Natural killer cell (primary cell): ENCODE results near the gene NSDHL. TPM values are rescaled to one million over a fixed set of nuclear protein-coding genes. Genes with fewer than 3 reads are reported as not detected.

Source experiments
- ATAC-seq, 3 donors: fragments of 150-1000 bp in 2 of 3; fragments of 200-7000 bp in 1 of 3; cut with Tn5 transposase; 1 replicate in 1 of 3; 2 replicates in 2 of 3; pipeline ENCODE4 v1.10.0; 2021; ENCODE audit warnings: mild to moderate bottlenecking in 2 of 3, moderate library complexity in 2 of 3
- DNase-seq, 2 donors: peaks; one replicate each; pipeline versions ENCODE4 v3.0.0 to v3.0.0-alpha.2; 2013 to 2021; ENCODE audit warnings: mixed read lengths in 1 of 2
- H3K27ac ChIP-seq: one replicate; pipeline ENCODE4 v1.5.1; 2013; ENCODE audit warnings: mild to moderate bottlenecking, low read length
- H3K27me3 ChIP-seq: one replicate; pipeline ENCODE4 v1.6.1; 2013; ENCODE audit warnings: low read length; ENCODE audit not compliant: control insufficient read depth, insufficient read depth
- H3K36me3 ChIP-seq: one replicate; pipeline ENCODE4 v1.6.1; 2013; ENCODE audit warnings: low read length; ENCODE audit not compliant: control insufficient read depth, insufficient read depth
- H3K4me1 ChIP-seq: one replicate; pipeline ENCODE4 v1.6.1; 2013; ENCODE audit warnings: low read length; ENCODE audit not compliant: control insufficient read depth, insufficient read depth
- H3K4me3 ChIP-seq: one replicate; pipeline ENCODE4 v1.5.1; 2013; ENCODE audit warnings: low read length
- H3K9me3 ChIP-seq: one replicate; pipeline ENCODE4 v1.6.1; 2013; ENCODE audit warnings: low read length; ENCODE audit not compliant: control insufficient read depth, insufficient read depth
- H3K27ac Mint-ChIP-seq, 2 donors: one replicate each; pipeline ENCODE4 v1.8.0; 2022; ENCODE audit warnings: mild to moderate bottlenecking in 2 of 2, mixed read lengths in 2 of 2, moderate library complexity in 1 of 2
- H3K27me3 Mint-ChIP-seq, 2 donors: one replicate each; pipeline ENCODE4 v1.8.0; 2022; ENCODE audit warnings: low read depth in 2 of 2, mixed read lengths in 2 of 2
- H3K36me3 Mint-ChIP-seq: one replicate; pipeline ENCODE4 v1.8.0; 2022; ENCODE audit warnings: mixed read lengths
- H3K4me1 Mint-ChIP-seq, 2 donors: one replicate each; pipeline ENCODE4 v1.8.0; 2022; ENCODE audit warnings: mixed read lengths in 2 of 2
- H3K4me3 Mint-ChIP-seq: one replicate; pipeline ENCODE4 v1.8.0; 2022; ENCODE audit warnings: mild to moderate bottlenecking, moderate library complexity, mixed read lengths
- H3K9me3 Mint-ChIP-seq, 2 donors: one replicate each; pipeline ENCODE4 v1.8.0; 2022; ENCODE audit warnings: mixed read lengths in 2 of 2
- CTCF ChIP-seq: fragments of 200-600 bp; IDR thresholded peaks from one replicate; pipeline ENCODE4 v1.8.0; 2022; ENCODE audit warnings: antibody characterized with exemption
- WGBS: methylation state at CpG from one replicate; pipeline ENCODE4 v1.1.7; 2013; ENCODE audit warnings: missing lambda C conversion rate; ENCODE audit not compliant: insufficient coverage; 5-methylcytosine and 5-hydroxymethylcytosine counted together
- intact Hi-C: fragments of 100-400 bp; cut with micrococcal nuclease; formaldehyde crosslinking; loops from one replicate; pipeline ENCODE4 v1.14.2; 2022
- total RNA-seq, 4 donors: library from RNA; stranded (reverse); fragments of 120-200 nt in 1 of 4; gene quantifications; one replicate each; pipeline versions ENCODE4 v1.2.3 to v1.2.4, GENCODE V29; 2013 to 2022

NSDHL gene
- total RNA-seq, 3 donors from 2014 or later (not counting 1 experiment from before 2014, with no cell fraction given): 4.9 to 8.2 (median 7.9) TPM

- no peak for TF ChIP-seq CTCF
- no peak overlapping the region for H3K27ac ChIP-seq
- H3K4me3 Mint-ChIP-seq: no peak overlapping the region
- H3K9me3 Mint-ChIP-seq: no peaks in the 10 kb centered on the region
- no peaks in the 10 kb centered on the region for H3K9me3 ChIP-seq
- H3K4me1 ChIP-seq: no peaks in the 10 kb centered on the region
- H3K36me3 ChIP-seq: no peaks in the 10 kb centered on the region
- ATAC-seq (no peak), DNase-seq (no peak)
- H3K4me1 Mint-ChIP-seq: no peaks in the 10 kb centered on the region
- intact Hi-C loops: no loop called here
- H3K27ac Mint-ChIP-seq: no peak overlapping the region
- H3K4me3 ChIP-seq: no peak overlapping the region
- H3K27me3 Mint-ChIP-seq: peaks cover 4 to 13% of the 10 kb centered on the region in 2 donors
- H3K27me3 ChIP-seq: no peaks in the 10 kb centered on the region
- no peaks in the 10 kb centered on the region for H3K36me3 Mint-ChIP-seq
- 78% methylated on average over 4 of the region's 6 CpGs for WGBS
Measured at GRCh38 chrX:152822383-152823086, 8.3 kb upstream of the NSDHL start.

- Mint-ChIP-seq H3K4me3 (no peak overlapping the region), H3K27ac (no peak overlapping the region), H3K4me1 (no peaks in the 10 kb centered on the region), H3K27me3 (peaks cover 0 to 13% of the 10 kb centered on the region in 2 donors), H3K36me3 (no peaks in the 10 kb centered on the region), H3K9me3 (no peaks in the 10 kb centered on the region)
- 69% methylated on average over 6 of the region's 6 CpGs for WGBS
- TF ChIP-seq CTCF: no peak
- H3K9me3 ChIP-seq: no peaks in the 10 kb centered on the region
- DNase-seq (no peak), ATAC-seq (no peak)
- no peak overlapping the region for H3K4me3 ChIP-seq
- intact Hi-C loops: no loop called here
- H3K27me3 ChIP-seq: no peaks in the 10 kb centered on the region
- H3K27ac ChIP-seq: no peak overlapping the region
- no peaks in the 10 kb centered on the region for H3K36me3 ChIP-seq
- H3K4me1 ChIP-seq: no peaks in the 10 kb centered on the region
Measured at GRCh38 chrX:152823657-152824056, 7.2 kb upstream of the NSDHL start.

GRCh38 chrX:152824841-152825374 lies 6.0 kb upstream of the NSDHL start:
- Histone ChIP-seq H3K27me3 (no peaks in the 10 kb centered on the region), H3K9me3 (no peaks in the 10 kb centered on the region), H3K36me3 (no peaks in the 10 kb centered on the region), H3K4me1 (peaks cover under 1% of the 10 kb centered on the region), H3K4me3 (no peak overlapping the region), H3K27ac (no peak overlapping the region)
- Mint-ChIP-seq H3K9me3 (no peaks in the 10 kb centered on the region), H3K36me3 (no peaks in the 10 kb centered on the region), H3K4me3 (no peak overlapping the region), H3K27ac (no peak overlapping the region), H3K27me3 (peaks cover 0 to 13% of the 10 kb centered on the region in 2 donors), H3K4me1 (peaks cover 0 to under 1% of the 10 kb centered on the region in 2 donors)
- ATAC-seq (no peak), DNase-seq (no peak)
- intact Hi-C loops: no loop called here
- WGBS: 68% methylated on average over 6 of the region's 7 CpGs
- no peak for TF ChIP-seq CTCF
